Measurements from ENCODE around the gene ZMYM1. TPM values are rescaled to one million over a fixed set of nuclear protein-coding genes. Genes with fewer than 3 reads are reported as not detected.

The ZMYM1 gene
- total and polyA plus RNA-seq, 2 of the 8 experiments (the other 6 are each of a cell fraction or from before 2014, with no cell fraction given): 10.0 to 41.3 TPM

DNA sequence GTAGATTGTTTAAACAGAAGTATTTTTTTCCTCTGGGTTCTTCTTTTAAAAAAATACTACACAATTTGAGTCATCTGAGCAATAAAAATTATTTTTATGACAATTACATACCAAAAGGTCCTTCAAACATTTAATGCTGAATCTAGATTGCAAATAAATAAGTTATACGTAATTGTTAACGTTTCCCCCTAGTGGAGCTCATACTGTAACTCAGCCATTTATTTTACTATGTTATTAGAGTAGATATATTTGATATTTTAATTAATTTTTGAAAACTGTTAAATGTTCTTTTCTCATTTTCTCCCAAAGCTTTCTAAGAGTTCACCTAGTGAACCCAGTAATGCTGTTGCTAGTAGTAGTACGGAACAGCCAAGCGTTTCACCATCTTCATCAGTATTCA, 33.5 kb downstream of the ZMYM1 start:
- FAIRE-seq (no peak), DNase-seq (ENCODE audit: low read depth in 1 of 2, low spot score in 2 of 2) (no peak)
- Histone ChIP-seq H3K23ac (ENCODE audit: insufficient read length) (no peak overlapping the region), H2AK5ac (ENCODE audit: low read depth, low read length) (no peak overlapping the region), H4K5ac (ENCODE audit: insufficient read length, low read depth, low read length) (no peak overlapping the region), H3K18ac (ENCODE audit: extremely low read depth, low read length) (no peak overlapping the region), H2BK15ac (ENCODE audit: low read length) (no peak overlapping the region), H3K4me1 (replicated peaks in 1 of 4; ENCODE audit: control insufficient read depth in 3 of 4, insufficient read depth in 4 of 4, low read length in 3 of 4) (no peaks in the 10 kb centered on the region), H3K4me3 (ENCODE audit: extremely low read depth in 1 of 4, insufficient read depth in 2 of 4, low read depth in 3 of 4, low read length in 4 of 4) (no peak overlapping the region), H2AFZ (ENCODE audit: low read length) (no peak overlapping the region), H3K36me3 (ENCODE audit: control insufficient read depth in 2 of 4, insufficient read depth in 4 of 4, low read length in 3 of 4) (peaks cover 0 to 49% (median 11%) of the 10 kb centered on the region in 4 experiments; a peak in 4 of 8 replicates), H3K14ac (ENCODE audit: insufficient read length) (no peak overlapping the region), H4K91ac (replicated peaks; ENCODE audit: insufficient read length, low read length) (no peak overlapping the region), H3K9me3 (ENCODE audit: insufficient read depth in 2 of 2, low read depth in 1 of 2, low read length in 1 of 2) (no peaks in the 10 kb centered on the region), H2BK5ac (ENCODE audit: low read depth, low read length) (no peak overlapping the region), H3K79me1 (ENCODE audit: low read depth, low read length) (no peaks in the 10 kb centered on the region), H3K4me2 (ENCODE audit: insufficient read depth in 1 of 2, low read depth in 2 of 2, low read length in 2 of 2) (no peak overlapping the region), H4K20me1 (replicated peaks in 1 of 2; ENCODE audit: control insufficient read depth in 1 of 2, insufficient read depth in 2 of 2, low read length in 2 of 2) (no peaks in the 10 kb centered on the region), H3K4ac (replicated peaks; ENCODE audit: insufficient read length, low read depth, low read length) (no peak overlapping the region), H3K27ac (ENCODE audit: low read depth, low read length) (no peak overlapping the region), H3K23me2 (ENCODE audit: low read depth, low read length) (no peaks in the 10 kb centered on the region), H3K27me3 (replicated peaks in 1 of 4; ENCODE audit: control insufficient read depth in 3 of 4, extremely low read depth in 1 of 4, insufficient read depth in 3 of 4, low read length in 3 of 4) (no peaks in the 10 kb centered on the region), H3K9ac (replicated peaks in 1 of 4; ENCODE audit: extremely low read depth in 1 of 4, low read depth in 3 of 4, low read length in 3 of 4) (no peak overlapping the region), H4K8ac (ENCODE audit: extremely low read depth, insufficient read depth, low read length) (no peak overlapping the region), H2BK20ac (ENCODE audit: low read length) (no peak overlapping the region), H2BK12ac (ENCODE audit: low read depth, low read length) (no peak overlapping the region), H3K79me2 (ENCODE audit: control insufficient read depth in 1 of 2, insufficient read depth in 2 of 2, low read length in 2 of 2) (no peaks in the 10 kb centered on the region), H2BK120ac (replicated peaks; ENCODE audit: low read depth, low read length) (no peak overlapping the region), H3K56ac (replicated peaks; ENCODE audit: insufficient read length, low read depth, low read length) (no peak overlapping the region)
- WGBS, 2 experiments (ENCODE audit: extremely low coverage in 1 of 2, insufficient coverage in 1 of 2, insufficient read length in 1 of 2, insufficient replicate concordance in 2 of 2, low coverage in 1 of 2, low lambda C conversion rate in 2 of 2, missing lambda C conversion rate in 1 of 2): 89% methylated on average over 4 of the region's 4 CpGs; no CpG with 5 or more reads in 1 of the 2 experiments
- ChIA-PET POLR2A (ENCODE audit: partially characterized antibody) (no interaction called here), CTCF (ENCODE audit: partially characterized antibody) (interaction anchor here (0.6 to 1.2 kb wide), 4 partner anchors 32 to 243 kb away, joined by 3 to 4 read pairs (median 3); no protein-coding TSS in a partner anchor)
- TF ChIP-seq HDAC2 (IDR thresholded peaks at IDR 0.05; ENCODE audit: borderline replicate concordance in 1 of 2, low read depth in 2 of 2, low read length in 2 of 2): no peak
- TF ChIP-seq SIRT6 (IDR thresholded peaks at IDR 0.05; ENCODE audit: low read length): no peak
- no peak for TF ChIP-seq SIX5 (IDR thresholded peaks at IDR 0.05; ENCODE audit: low read depth, low read length)
